DMS114 treated with DMSO at 0.1 percent for 48 hours (cell line): ENCODE data around the gene MTHFR.

Experiments used
- DNase-seq: peaks from one replicate; lab custom pipeline; 2025; ENCODE audit not compliant: unreplicated experiment; lab: John Stamatoyannopoulos, UW

MTHFR gene

GRCh38 chr1:11805422-11806306 lies at the start of gene MTHFR, which contains the start of gene CLCN6:
TSS of gene MTHFR (minus strand) at chr1:11805964. CDS start at chr1:11803116, 2,848 bp downstream.
TSS of gene CLCN6 (plus strand) at chr1:11806191. CDS start at chr1:11806263, 72 bp downstream.
- DNase-seq, result peak; percentile 96

GRCh38 chr1:11855430-11855829 lies 49.7 kb upstream of the MTHFR start:
- no peak for DNase-seq

GRCh38 chr1:11854519-11854918 lies 48.8 kb upstream of the MTHFR start:
- no peak for DNase-seq

- no peak for DNase-seq
Observed at GRCh38 chr1:11851180-11851579, 45.4 kb upstream of the MTHFR start.

- DNase-seq, result no peak
Observed at GRCh38 chr1:11850156-11850555, 44.4 kb upstream of the MTHFR start.

- no peak for DNase-seq
Observed at GRCh38 chr1:11848373-11848700, 42.6 kb upstream of the MTHFR start.

- DNase-seq, result no peak
Observed at GRCh38 chr1:11847667-11848372, 42.1 kb upstream of the MTHFR start, which contains the start of gene NPPA. TSS of gene NPPA (minus strand) at chr1:11847783. CDS start at chr1:11847684, 99 bp downstream.

GRCh38 chr1:11845641-11846335 lies 40.0 kb upstream of the MTHFR start:
- DNase-seq, result no peak

GRCh38 chr1:11842154-11843041 lies 36.6 kb upstream of the MTHFR start:
- no peak for DNase-seq

- no peak for DNase-seq
Observed at GRCh38 chr1:11841245-11842153, 35.7 kb upstream of the MTHFR start.

GRCh38 chr1:11839727-11840705 lies 34.3 kb upstream of the MTHFR start:
- DNase-seq, result no peak

- DNase-seq, result peak; percentile 28
Observed at GRCh38 chr1:11838349-11839272, 32.8 kb upstream of the MTHFR start.

- no peak for DNase-seq
Observed at GRCh38 chr1:11837767-11838348, 32.1 kb upstream of the MTHFR start.

- no peak for DNase-seq
Observed at GRCh38 chr1:11836955-11837766, 31.4 kb upstream of the MTHFR start.

- no peak for DNase-seq
Observed at GRCh38 chr1:11835441-11836225, 29.9 kb upstream of the MTHFR start.
